22Rv1 (cell line): ENCODE measurements around the gene SSH3.

Experiments
- H3K27ac ChIP-seq: fragments of 450-650 bp; 2 replicates; pipeline ENCODE4 v1.5.1; 2017
- CTCF ChIP-seq: fragments of 450-650 bp; IDR thresholded peaks from 2 replicates; pipeline ENCODE4 v1.5.1; 2017; ENCODE audit warnings: mild to moderate bottlenecking
- ZFX ChIP-seq: fragments of 450-650 bp; IDR thresholded peaks from 2 replicates; pipeline ENCODE4 v1.6.1; 2017; ENCODE audit warnings: antibody characterized with exemption, borderline replicate concordance

SSH3 gene

GRCh38 chr11:67345920-67346819 lies 42.8 kb downstream of the SSH3 start:
- no peak for TF ChIP-seq ZFX
- TF ChIP-seq CTCF = peak; percentile 88
- peak overlapping the region; percentile 90 for H3K27ac ChIP-seq

GRCh38 chr11:67347964-67348749 lies 44.8 kb downstream of the SSH3 start:
- H3K27ac ChIP-seq = peak overlapping the region; percentile 62
- no peak for TF ChIP-seq CTCF
- TF ChIP-seq ZFX = no peak

- TF ChIP-seq CTCF (no peak), ZFX (no peak)
- H3K27ac ChIP-seq = peak overlapping the region; percentile 62
Measured at GRCh38 chr11:67349036-67349435, 45.7 kb downstream of the SSH3 start.

GRCh38 chr11:67349457-67349856 lies 46.1 kb downstream of the SSH3 start:
- H3K27ac ChIP-seq = peak overlapping the region; percentile 62

GRCh38 chr11:67349928-67350465 lies 46.7 kb downstream of the SSH3 start:
- TF ChIP-seq CTCF (no peak), ZFX (no peak)
- H3K27ac ChIP-seq = peak overlapping the region; percentile 62

More at GRCh38 chr11:67349457-67349856, 46.1 kb downstream of the SSH3 start:
- no peak for TF ChIP-seq CTCF
- no peak for TF ChIP-seq ZFX

GRCh38 chr11:67351275-67352005 lies 48.1 kb downstream of the SSH3 start:
- H3K27ac ChIP-seq = peak overlapping the region; percentile 88
- peak; percentile 94 for TF ChIP-seq CTCF
- no peak for TF ChIP-seq ZFX
